ENCODE results near the gene BTD. TPM values are rescaled to one million over a fixed set of nuclear protein-coding genes. Genes with fewer than 3 reads are reported as not detected.
A peak's percentile ranks its signal among the peaks of the same experiment; 100 is the strongest.

The BTD gene
- total and polyA plus RNA-seq, 2 donors (not counting 3 experiments of a cell fraction or from before 2014, with no cell fraction given): 20.3 to 32.2 TPM

- POLR2A ChIA-PET: interaction anchor here (0.6 to 3.8 kb wide), 5 partner anchors 10 to 424 kb away, joined by 3 to 21 read pairs (median 3); partner anchors contain the start of gene ANKRD28
- peak; percentile 87 for TF ChIP-seq POLR2A (IDR thresholded peaks at IDR 0.05; ENCODE audit: low read depth, low read length)
- peak in 1 of 2 donors; percentile 5 for TF ChIP-seq CTCF (IDR thresholded peaks at IDR 0.05; ENCODE audit: extremely low read depth in 1 of 2, insufficient read depth in 1 of 2, low read depth in 1 of 2, low read length in 2 of 2)
- TF ChIP-seq JUN (IDR thresholded peaks at IDR 0.05; ENCODE audit: borderline replicate concordance, insufficient read depth, insufficient read length, low read depth): peak; percentile 88
- TF ChIP-seq EZH2 (IDR thresholded peaks at IDR 0.05; ENCODE audit: borderline replicate concordance, low read depth, low read length, severe bottlenecking): no peak
- peak; percentile 92 for TF ChIP-seq GATA2 (IDR thresholded peaks at IDR 0.05; ENCODE audit: insufficient read depth, insufficient read length, low read depth, low read length)
- no peak for TF ChIP-seq MYC (IDR thresholded peaks at IDR 0.05; ENCODE audit: low read depth, low read length)
- TF ChIP-seq MAX (IDR thresholded peaks at IDR 0.05; ENCODE audit: insufficient read depth, insufficient read length): no peak
- TF ChIP-seq POLR2AphosphoS5 (IDR thresholded peaks at IDR 0.05; ENCODE audit: insufficient read depth, low read depth, low read length): peak; percentile 82
- peak; percentile 92 for TF ChIP-seq FOS (IDR thresholded peaks at IDR 0.05; ENCODE audit: borderline replicate concordance, insufficient read depth, low read length)
- H3K36me3 ChIP-seq (ENCODE audit: control insufficient read depth in 2 of 2, extremely low read depth in 1 of 2, insufficient read depth in 2 of 2, low read length in 2 of 2): no peaks in the 10 kb centered on the region
- peak overlapping the region; percentile 21 for H3K4me2 ChIP-seq (ENCODE audit: insufficient read depth, low read length)
- no peak overlapping the region for H2AFZ ChIP-seq (ENCODE audit: low read depth, low read length)
- H4K20me1 ChIP-seq (replicated peaks; ENCODE audit: control insufficient read depth, extremely low read depth, insufficient read depth, low read length): no peaks in the 10 kb centered on the region
- H3K27me3 ChIP-seq (ENCODE audit: control insufficient read depth in 2 of 2, insufficient read depth in 2 of 2, low read length in 2 of 2): no peaks in the 10 kb centered on the region
- FAIRE-seq (peak; percentile 97), DNase-seq (ENCODE audit: low read depth, low spot score) (peak; percentile 96)
- no TSS peak for BruUV-seq (replicated peaks)
- CTCF ChIA-PET: interaction anchor here (0.9 to 4.7 kb wide), 3 partner anchors 10 to 161 kb away, joined by 3 to 44 read pairs (median 3); partner anchors contain the start of gene ANKRD28
- H3K4me3 ChIP-seq (replicated peaks in 1 of 3; ENCODE audit: insufficient read depth in 1 of 3, low read depth in 1 of 3, low read length in 3 of 3): no peak overlapping the region
- H3K9me1 ChIP-seq (replicated peaks; ENCODE audit: control insufficient read depth, extremely low read depth, insufficient read depth, low read length): no peaks in the 10 kb centered on the region
- dilution Hi-C loops (cut with MboI; ENCODE audit: extremely low pct_ligation_motif_present, low sequenced_read_pairs) (loop anchor here (25.0 kb wide), 1 partner anchor 426 kb away; no protein-coding TSS in a partner anchor), intact Hi-C loops (cut with micrococcal nuclease) (loop anchor here (1.0 to 10.0 kb wide), 7 partner anchors 11 to 846 kb away; partner anchors contain the start of gene ANKRD28)
- no peaks in the 10 kb centered on the region for H3K79me2 ChIP-seq (ENCODE audit: control insufficient read depth, insufficient read depth, low read length)
- no peaks in the 10 kb centered on the region for H3K9me3 ChIP-seq (replicated peaks; ENCODE audit: control insufficient read depth, insufficient read depth, low read length)
- H3K9ac ChIP-seq (replicated peaks; ENCODE audit: extremely low read depth, insufficient read depth, low read length): peak overlapping the region; percentile 77
- H3K4me1 ChIP-seq (ENCODE audit: control insufficient read depth, extremely low read depth, insufficient read depth, low read length): peaks cover 73% of the 10 kb centered on the region
- H3K27ac ChIP-seq (ENCODE audit: insufficient read depth, low read depth, low read length): peak overlapping the region; percentile 93
These were observed 34.6 kb downstream of the BTD start for GRCh38 chr3:15636028-15636709.

All from endothelial cell of umbilical vein (primary cell).